GM08714 (cell line): ENCODE measurements around the gene BCL2A1.
A peak's percentile ranks its signal among the peaks of the same experiment; 100 is the strongest.

Experiments
- H3K4me3 ChIP-seq: fragments of 200-500 bp; sonication (Bioruptor generic); 2 replicates; pipeline ENCODE4 v1.5.1; 2014; ENCODE audit warnings: mild to moderate bottlenecking, low read length, inconsistent platforms
- ZNF274 ChIP-seq: IDR thresholded peaks from 2 replicates; pipeline ENCODE4 v1.6.1; 2012; ENCODE audit warnings: mild to moderate bottlenecking, low read depth, low read length

Gene BCL2A1

DNA sequence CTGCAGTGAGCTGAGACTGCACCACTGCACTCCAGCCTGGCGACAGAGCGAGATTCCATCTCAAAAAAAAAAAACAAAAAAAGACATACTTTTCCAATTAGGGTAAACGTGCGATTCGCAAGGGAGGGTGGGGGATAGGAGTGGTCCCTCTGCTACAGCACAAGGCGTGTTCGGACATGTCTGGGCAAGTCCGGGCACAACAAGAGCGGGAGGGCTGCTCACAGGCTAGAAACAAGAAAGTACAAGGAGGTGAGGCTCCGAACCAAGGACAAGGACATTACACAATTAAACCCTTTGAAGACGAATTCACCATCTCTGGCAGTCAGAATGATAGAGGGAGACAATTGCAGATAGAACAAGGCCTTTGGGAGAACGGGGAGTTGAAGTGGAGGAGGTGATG lies 32.2 kb upstream of the BCL2A1 start:
- no peak for TF ChIP-seq ZNF274
- H3K4me3 ChIP-seq = no peak overlapping the region

DNA sequence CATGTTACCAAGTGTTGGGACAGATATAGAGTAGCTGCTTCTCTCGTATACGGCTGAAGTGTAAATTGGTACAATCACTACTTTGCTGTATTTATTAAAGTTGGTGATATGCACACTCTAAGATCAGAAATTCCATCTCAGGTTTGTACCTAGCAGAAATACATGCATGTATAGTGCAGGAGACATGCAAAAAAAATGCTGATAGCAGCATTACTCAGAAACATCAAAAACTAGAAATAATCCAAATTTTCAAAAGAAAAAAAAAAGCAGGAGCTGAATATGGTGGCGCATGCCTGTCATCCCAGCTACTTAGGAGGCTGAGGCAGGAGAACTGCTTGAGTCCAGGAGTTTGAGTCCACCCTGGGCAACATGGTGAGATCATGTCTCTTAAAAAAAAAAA lies 31.3 kb upstream of the BCL2A1 start:
- no peak overlapping the region for H3K4me3 ChIP-seq

DNA sequence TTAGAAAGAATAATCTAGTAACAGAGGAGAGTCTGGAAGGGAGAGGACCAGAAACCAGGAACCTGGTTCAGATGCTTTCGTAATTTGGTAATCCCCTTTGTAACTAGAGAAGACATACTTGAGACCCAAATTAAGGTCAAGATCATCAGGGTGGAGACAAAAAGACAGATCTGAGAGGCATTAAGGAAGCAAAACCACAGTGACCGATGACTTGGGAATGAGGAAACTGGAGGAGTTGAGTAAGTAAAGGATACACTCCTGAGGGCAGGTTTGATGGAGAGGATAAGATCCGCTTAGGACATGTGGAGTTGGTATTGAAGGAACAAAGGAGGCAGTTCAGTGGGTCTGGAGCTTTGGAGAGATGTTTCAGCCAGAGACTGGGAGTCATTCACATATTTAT lies 23.6 kb upstream of the BCL2A1 start:
- no peak overlapping the region for H3K4me3 ChIP-seq
- no peak for TF ChIP-seq ZNF274

More for the DNA sequence above, 31.3 kb upstream of the BCL2A1 start:
- no peak for TF ChIP-seq ZNF274

DNA sequence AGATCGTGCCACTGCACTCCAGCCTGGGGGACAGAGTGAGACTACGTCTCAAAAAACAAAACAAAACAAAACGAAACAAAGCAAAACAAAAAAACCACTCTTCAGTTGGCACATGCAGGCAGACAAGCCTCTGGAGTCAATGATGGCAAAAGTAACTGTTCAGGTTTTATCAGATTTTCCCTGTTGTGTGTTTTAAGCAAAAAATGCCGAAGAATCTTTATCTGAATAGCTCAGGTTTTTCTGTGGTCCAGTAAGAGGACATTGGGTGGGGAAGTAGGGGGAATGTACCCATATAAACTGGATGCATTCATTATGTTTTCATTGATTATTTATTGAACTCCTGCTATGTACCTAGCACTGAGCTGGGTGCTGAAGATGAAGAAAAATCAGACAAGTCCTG lies 20.8 kb upstream of the BCL2A1 start:
- H3K4me3 ChIP-seq = no peak overlapping the region
- no peak for TF ChIP-seq ZNF274

DNA sequence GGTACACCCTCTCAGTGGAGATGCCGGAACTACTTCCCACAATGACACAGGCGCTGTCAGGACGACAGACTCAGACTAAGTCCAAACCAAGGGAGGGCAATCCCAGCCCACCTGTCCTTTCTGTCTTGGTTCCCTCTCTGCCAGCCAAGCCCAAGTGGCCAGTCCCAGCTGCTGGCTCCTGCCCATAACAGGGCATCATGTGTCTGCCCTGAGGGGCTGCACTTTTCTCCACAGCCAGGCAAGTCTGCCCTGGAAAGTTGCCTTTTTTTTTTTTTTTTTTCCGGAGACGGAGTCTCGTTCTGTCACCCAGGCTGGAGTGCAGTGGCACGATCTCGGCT lies 20.0 kb upstream of the BCL2A1 start:
- H3K4me3 ChIP-seq = no peak overlapping the region
- TF ChIP-seq ZNF274 = no peak

DNA sequence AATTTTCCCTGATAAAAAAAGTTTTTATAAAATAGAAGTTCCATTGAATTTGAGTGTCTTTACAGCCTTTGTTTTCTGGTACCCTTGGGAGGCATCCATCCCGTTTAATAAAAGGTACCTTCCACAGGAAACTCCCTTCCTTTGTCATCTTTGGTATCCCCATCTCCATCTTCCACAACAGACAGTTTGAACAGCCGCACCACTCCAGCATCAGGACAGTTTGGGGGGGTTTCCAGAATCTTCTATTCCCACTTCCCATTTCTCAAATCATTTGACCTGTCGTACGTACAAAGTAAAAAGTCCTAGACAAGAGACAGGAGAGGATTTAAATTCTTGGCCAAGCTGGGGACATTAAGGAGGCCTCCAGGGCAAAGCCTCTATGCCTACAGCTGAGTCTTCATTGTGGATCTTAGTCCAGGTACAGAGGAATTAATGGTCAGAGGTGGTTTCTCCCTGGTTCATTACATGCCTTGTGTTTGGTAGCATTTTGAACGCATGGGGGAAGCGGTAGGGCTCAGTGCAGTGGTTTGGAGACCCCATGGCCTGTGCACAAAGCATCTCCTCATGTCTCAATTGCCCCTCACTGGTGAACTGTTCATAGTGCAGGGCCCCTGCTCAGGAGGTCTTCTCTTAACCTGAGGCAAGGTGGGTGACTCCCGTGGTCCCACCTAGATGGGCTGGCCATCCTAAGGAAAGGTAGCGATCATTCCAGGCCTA lies 19.4 kb upstream of the BCL2A1 start:
- TF ChIP-seq ZNF274 = no peak
- H3K4me3 ChIP-seq = no peak overlapping the region

DNA sequence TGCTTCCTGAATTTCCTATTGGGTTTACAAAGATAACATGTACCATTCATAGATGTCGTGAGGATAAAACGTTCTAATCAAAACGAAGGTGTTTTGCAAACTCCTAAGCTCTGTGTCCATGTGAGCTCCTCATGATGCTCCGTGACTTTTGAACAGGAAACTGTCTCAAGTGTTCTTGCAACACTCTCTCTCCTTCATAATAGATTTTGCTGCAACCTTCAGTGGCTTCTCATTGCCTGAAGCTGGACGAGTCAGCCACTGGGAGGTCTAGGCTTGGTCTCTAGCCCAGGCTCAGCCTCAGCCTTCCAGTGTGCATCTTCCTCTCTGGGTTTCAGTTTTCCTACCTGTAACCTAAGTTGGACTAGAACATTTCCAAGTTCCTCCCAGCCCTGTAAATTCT lies 18.7 kb upstream of the BCL2A1 start:
- TF ChIP-seq ZNF274 = no peak
- H3K4me3 ChIP-seq = no peak overlapping the region

DNA sequence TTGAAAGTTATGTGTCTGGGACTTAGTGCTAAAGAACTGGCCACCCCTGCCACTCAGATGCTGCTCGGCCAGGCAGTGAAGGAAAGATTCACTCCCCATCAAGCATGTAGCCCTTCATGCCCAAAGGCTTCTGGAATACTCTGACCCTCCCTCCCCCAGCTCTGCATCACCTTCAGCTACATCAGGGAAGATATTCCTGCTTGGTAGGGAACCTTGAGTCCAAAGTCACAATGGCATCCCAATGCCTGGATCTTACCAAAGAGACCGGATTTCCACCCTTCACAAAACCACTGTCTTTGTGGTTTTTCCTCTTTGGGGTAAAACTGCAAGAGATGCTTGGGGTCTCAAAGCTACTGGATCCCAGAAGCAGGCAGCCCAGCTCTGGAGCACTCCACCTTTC lies 18.2 kb upstream of the BCL2A1 start:
- no peak for TF ChIP-seq ZNF274
- no peak overlapping the region for H3K4me3 ChIP-seq

DNA sequence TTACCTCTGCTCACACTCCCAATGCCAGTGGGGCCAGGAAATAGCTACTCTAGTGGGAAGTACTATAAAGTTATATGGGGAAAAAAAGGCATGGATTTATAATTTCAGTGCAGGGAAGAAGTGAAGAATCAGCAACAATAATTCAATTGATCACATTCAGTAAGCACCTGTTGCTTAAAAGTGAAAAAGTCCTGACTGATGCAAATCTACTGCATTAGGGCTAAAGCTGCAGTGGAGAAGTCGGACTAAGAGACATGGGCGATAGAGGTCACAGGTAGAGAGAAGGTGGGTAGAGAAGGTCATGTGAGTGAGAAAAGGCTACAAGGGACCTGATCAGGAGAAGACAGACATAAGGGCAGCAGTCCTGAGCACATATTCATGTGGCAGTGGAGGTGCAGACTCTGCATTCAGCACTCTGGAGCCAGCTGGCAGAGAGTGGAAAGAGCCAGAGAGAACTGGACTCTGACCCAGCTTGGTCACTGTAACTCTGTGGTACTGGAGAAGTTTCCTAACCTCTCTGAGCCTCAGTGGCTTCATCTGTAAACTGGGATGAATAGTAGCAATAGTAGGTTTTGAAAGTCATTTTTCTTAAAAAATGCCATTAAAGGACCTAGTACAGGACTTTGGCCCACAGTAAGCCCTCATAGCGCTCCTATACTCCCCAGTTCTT lies 17.6 kb upstream of the BCL2A1 start:
- H3K4me3 ChIP-seq = no peak overlapping the region
- TF ChIP-seq ZNF274 = no peak

DNA sequence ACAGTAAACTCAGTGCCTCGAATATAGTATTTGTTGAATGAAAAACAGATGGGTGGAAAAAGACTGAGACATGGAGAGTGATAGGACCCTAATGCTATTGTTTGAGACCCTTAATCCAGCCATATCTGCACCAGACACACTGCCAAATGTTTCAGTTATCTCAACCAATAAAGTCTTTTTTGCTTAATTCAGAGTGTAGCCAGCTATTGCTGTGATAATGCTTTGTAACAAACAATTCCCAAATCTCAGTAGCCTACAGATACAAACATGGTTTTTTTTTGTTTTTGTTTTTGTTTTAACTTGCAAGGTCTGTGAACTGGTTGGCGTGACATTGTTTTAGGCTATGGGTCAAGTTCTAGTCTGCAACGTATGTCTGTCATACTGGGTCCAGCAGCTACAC lies 17.0 kb upstream of the BCL2A1 start:
- no peak for TF ChIP-seq ZNF274
- no peak overlapping the region for H3K4me3 ChIP-seq

DNA sequence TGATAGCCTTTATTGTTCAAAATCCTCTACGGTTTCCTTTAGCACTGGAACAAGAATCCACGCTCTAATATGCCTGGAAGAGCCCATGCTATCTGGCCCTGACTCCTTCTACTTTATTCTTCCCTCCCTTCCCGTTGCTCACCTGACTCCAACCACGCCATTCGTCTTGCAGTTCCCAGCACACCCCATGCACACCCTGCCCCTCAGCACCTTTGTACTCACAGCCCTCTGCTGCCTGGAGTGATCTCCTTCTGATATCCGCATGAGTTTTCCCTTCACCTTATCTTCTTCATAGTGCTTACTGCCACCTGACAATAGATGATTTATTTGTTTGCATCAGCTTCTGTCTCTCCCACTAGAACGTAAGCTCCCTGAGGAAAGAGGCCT lies 16.6 kb upstream of the BCL2A1 start:
- no peak for TF ChIP-seq ZNF274
- H3K4me3 ChIP-seq = no peak overlapping the region

DNA sequence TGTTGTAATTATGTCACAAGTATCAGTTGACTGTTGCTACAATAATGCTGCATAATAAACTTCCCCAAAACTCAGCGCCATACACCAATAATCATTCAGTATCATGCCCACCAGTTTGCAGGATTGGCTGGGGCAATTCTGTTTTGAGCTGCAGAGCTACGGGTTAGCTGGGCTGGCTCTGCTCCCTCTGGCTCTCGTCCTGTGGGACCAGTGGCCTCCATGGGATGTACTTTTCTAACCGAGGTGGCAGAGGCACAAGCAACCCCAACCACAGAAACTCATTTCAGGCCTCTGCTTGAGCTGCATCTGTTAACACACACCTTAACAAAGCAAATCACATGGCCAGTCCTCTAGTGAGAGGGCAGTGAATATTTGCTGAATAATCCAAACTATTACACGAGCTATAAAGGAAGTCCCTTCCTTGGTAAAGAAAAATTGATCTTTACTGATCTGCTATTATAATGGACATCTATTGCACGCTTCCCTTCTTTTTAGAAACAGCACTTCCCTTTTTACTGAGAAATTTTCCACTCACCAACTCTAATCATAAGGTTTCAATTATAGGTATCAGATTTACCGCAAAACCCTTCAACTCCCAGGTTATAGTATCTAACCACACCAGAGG lies 10.9 kb upstream of the BCL2A1 start:
- no peak overlapping the region for H3K4me3 ChIP-seq
- TF ChIP-seq ZNF274 = no peak

DNA sequence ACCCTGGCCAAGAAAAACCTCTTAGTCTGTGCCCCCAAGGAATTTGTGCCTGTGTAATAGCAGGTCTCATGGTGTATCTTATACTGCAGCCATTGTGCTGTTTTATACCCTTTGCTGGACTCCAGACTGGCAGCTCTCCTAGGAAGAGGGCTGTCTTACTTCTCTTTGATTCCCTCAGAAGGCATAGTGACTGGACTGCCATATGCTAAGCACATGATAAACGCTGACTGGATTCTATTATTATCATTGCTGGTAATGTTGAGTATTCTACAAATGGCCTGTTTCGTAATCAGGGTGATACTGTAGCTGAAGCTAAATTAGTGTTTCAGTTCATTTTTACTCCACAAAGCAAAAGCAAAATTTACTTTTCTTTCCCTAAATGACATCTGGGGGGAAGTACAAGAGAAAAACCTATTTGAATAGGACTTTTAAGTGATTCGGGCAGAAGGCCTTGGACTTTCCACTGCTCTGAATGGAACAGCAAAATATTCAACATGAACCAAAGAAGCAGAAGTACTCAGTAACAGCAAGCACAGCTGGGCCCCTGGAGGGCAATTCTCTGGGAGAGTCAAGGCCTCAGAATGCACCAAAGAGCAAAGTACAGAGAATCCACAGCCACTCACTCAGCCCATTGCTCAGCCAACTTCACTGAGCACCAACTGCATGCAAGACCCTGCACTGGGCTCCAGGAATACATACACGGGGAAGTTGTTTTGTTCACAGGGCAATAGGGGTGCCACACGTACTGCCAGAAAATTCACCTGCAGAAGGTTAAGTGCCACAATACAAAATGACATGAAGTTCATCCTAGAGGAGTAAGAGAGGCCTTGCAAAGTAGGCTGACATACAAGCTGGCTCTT lies 7.9 kb upstream of the BCL2A1 start:
- peak overlapping the region; percentile 0; the same call in 1 of the 2 replicates for H3K4me3 ChIP-seq
- TF ChIP-seq ZNF274 = no peak

DNA sequence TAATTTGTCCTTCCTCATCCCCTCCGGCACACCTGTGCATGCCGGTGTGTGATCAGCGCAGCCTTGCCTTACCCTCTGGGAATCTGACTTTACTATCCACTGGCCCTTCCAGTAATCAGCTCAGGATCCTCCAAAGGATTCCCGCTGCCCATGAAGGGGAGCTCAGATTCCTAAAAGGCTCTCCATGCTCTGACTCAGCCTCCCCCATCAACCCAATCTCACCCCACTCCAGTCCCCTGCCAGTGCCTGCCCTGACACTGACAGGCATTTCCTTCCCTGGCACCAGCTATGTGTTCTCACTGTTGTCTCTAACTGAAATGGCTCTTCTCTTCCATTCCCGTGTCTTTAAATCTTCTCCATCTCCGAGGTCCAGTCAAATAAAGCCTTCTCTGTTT lies 7.3 kb upstream of the BCL2A1 start:
- no peak for TF ChIP-seq ZNF274
- peak overlapping the region; percentile 0; the same call in 1 of the 2 replicates for H3K4me3 ChIP-seq

DNA sequence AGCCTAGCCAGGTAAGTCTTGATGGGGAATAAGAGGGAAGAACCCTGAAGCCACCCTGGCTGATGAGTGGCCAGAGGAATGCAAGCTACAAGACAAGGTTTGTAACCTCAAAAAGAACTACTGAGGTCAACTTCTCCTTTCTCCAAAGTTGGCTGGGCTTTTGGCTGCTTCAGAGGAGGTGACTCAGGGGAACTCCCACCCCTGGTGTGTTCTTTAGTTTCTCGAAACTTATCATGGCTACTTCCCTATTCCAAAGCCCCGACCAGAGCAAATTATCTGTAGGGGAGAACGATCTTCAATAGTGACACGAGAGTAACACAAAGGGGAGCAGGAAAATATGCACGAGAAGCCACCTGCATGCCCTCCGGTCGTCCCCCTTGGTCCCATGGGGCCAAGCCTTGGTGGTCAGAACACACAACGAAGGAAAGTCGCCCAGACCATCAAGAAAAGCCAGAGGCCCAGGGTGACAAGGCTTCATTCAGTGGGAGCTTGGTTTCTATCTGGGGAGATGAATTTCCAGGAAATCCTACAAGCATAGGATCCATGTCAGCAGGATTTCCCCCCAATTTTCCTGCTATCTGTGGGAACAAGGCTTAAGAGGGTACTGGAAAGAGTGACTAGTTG lies 6.5 kb upstream of the BCL2A1 start:
- H3K4me3 ChIP-seq = peak overlapping the region; percentile 12; the same call in 1 of the 2 replicates

More for the DNA sequence above, 6.5 kb upstream of the BCL2A1 start:
- TF ChIP-seq ZNF274 = no peak
